Panc1 (cell line): Measurements from ENCODE around the gene ONECUT3. TPM values are rescaled to one million over a fixed set of nuclear protein-coding genes. Genes with fewer than 3 reads are reported as not detected.

Source experiments
- ATAC-seq: fragments of 200-7000 bp; cut with Tn5 transposase; 2 replicates; pipeline ENCODE4 v1.9.1; 2020; ENCODE audit warnings: mild to moderate bottlenecking, moderate library complexity
- BruUV-seq: library from RNA; stranded (reverse); fragments of 400-500 nt; replicated peaks from 2 replicates; lab custom pipeline; 2021; lab: Mats Ljungman, UMichigan
- CTCF ChIA-PET: fragments of 300-600 bp; sonication (Branson Sonifier 250); formaldehyde crosslinking; loops from one replicate; lab custom pipeline; 2022; ENCODE audit warnings: antibody characterized with exemption; lab: Charles Lee
- POLR2A ChIA-PET: fragments of 300-600 bp; sonication (Branson Sonifier 250); formaldehyde crosslinking; loops from one replicate; lab custom pipeline; 2022; ENCODE audit warnings: antibody characterized with exemption; lab: Charles Lee
- DNase-seq: peaks from one replicate; pipeline ENCODE4 v3.0.0-alpha.2; 2010; ENCODE audit warnings: low read depth, low spot score
- H3K27ac ChIP-seq: 2 replicates; pipeline ENCODE4 v1.5.1; 2011; ENCODE audit warnings: mild to moderate bottlenecking, low read length, inconsistent platforms
- H3K27me3 ChIP-seq: fragments of 200-500 bp; sonication (Bioruptor generic); 2 replicates; pipeline ENCODE4 v1.6.0; 2014; ENCODE audit warnings: low read length, inconsistent platforms; ENCODE audit not compliant: control insufficient read depth, insufficient read depth
- H3K36me3 ChIP-seq: fragments of 200-500 bp; sonication (Bioruptor generic); 2 replicates; pipeline ENCODE4 v1.5.1; 2014; ENCODE audit warnings: inconsistent platforms, mild to moderate bottlenecking, low read length, moderate library complexity; ENCODE audit not compliant: control insufficient read depth, insufficient read depth
- H3K4me1 ChIP-seq: 2 replicates; pipeline ENCODE4 v1.5.1; 2011; ENCODE audit warnings: inconsistent platforms, mild to moderate bottlenecking, low read length, moderate library complexity; ENCODE audit not compliant: control insufficient read depth, insufficient read depth
- H3K4me3 ChIP-seq, 2 experiments: 2 replicates each; pipeline ENCODE4 v1.5.1; 2011 to 2012; ENCODE audit warnings: low read depth in 2 of 2, low read length in 2 of 2, mild to moderate bottlenecking in 2 of 2, inconsistent platforms in 1 of 2, moderate library complexity in 1 of 2
- H3K9me3 ChIP-seq: fragments of 200-500 bp; sonication (Bioruptor generic); 2 replicates; pipeline ENCODE4 v1.5.1; 2014; ENCODE audit warnings: low read depth, mild to moderate bottlenecking, inconsistent platforms, low read length, moderate library complexity; ENCODE audit not compliant: control insufficient read depth, insufficient read depth
- CTCF ChIP-seq: fragments of 450-650 bp; IDR thresholded peaks from 2 replicates; pipeline ENCODE4 v1.5.1; 2017; ENCODE audit warnings: mild to moderate bottlenecking
- POLR2AphosphoS5 ChIP-seq: IDR thresholded peaks from 2 replicates; pipeline ENCODE4 v1.6.1; 2012; ENCODE audit warnings: mild to moderate bottlenecking, low read depth, low read length, moderate library complexity
- TCF7L2 ChIP-seq: IDR thresholded peaks from 2 replicates; pipeline ENCODE4 v1.6.1; 2011; ENCODE audit warnings: mild to moderate bottlenecking, low read depth, low read length, inconsistent platforms
- in situ Hi-C: cut with HindIII; loops from 2 replicates; pipeline ENCODE4 v1.10.0; 2016; ENCODE audit warnings: low sequenced_read_pairs, low pct_unique_long_range_greater_than_20kb
- intact Hi-C: fragments of 100-400 bp; cut with micrococcal nuclease; formaldehyde crosslinking; loops from one replicate; pipeline ENCODE4 v1.10.0; 2022; ENCODE audit not compliant: unreplicated experiment
- total RNA-seq: library from RNA; stranded (reverse); gene quantifications from one replicate; pipeline ENCODE4 v1.2.1, GENCODE V29; 2021; ENCODE audit not compliant: unreplicated experiment
- TF ChIP-seq, protein P1 (sequence below), 2 experiments: IDR thresholded peaks; 2 replicates each; pipeline ENCODE4 v1.6.1; 2011 to 2012; ENCODE audit warnings: low read depth in 2 of 2, control low read depth in 1 of 2, low read length in 1 of 2, mild to moderate bottlenecking in 1 of 2, moderate library complexity in 1 of 2; ENCODE audit not compliant: insufficient read depth in 1 of 2

ONECUT3 gene
- total RNA-seq, 1 experiment from 2014 or later, result 16.5 TPM

GRCh38 chr19:1720237-1720636 is 33.1 kb upstream of the ONECUT3 start:
- no TSS peak for BruUV-seq
- in situ Hi-C loops, result no loop called here
- TF ChIP-seq CTCF (no peak), TCF7L2 (no peak)
- TF ChIP-seq, protein P1, sequence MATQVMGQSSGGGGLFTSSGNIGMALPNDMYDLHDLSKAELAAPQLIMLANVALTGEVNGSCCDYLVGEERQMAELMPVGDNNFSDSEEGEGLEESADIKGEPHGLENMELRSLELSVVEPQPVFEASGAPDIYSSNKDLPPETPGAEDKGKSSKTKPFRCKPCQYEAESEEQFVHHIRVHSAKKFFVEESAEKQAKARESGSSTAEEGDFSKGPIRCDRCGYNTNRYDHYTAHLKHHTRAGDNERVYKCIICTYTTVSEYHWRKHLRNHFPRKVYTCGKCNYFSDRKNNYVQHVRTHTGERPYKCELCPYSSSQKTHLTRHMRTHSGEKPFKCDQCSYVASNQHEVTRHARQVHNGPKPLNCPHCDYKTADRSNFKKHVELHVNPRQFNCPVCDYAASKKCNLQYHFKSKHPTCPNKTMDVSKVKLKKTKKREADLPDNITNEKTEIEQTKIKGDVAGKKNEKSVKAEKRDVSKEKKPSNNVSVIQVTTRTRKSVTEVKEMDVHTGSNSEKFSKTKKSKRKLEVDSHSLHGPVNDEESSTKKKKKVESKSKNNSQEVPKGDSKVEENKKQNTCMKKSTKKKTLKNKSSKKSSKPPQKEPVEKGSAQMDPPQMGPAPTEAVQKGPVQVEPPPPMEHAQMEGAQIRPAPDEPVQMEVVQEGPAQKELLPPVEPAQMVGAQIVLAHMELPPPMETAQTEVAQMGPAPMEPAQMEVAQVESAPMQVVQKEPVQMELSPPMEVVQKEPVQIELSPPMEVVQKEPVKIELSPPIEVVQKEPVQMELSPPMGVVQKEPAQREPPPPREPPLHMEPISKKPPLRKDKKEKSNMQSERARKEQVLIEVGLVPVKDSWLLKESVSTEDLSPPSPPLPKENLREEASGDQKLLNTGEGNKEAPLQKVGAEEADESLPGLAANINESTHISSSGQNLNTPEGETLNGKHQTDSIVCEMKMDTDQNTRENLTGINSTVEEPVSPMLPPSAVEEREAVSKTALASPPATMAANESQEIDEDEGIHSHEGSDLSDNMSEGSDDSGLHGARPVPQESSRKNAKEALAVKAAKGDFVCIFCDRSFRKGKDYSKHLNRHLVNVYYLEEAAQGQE (IDR thresholded peaks at IDR 0.05; ENCODE audit: insufficient read depth in 1 of 2, low read depth in 2 of 2, low read length in 1 of 2), result no peak
- ChIA-PET CTCF (interaction anchor here (0.5 kb wide), 1 partner anchor 48 kb away, joined by 4 read pairs; no protein-coding TSS in a partner anchor), POLR2A (no interaction called here)
- DNase-seq, result no peak
- no peaks in the 10 kb centered on the region for H3K36me3 ChIP-seq
- intact Hi-C loops, result no loop called here
- ATAC-seq, result no peak
- no peaks in the 10 kb centered on the region for H3K9me3 ChIP-seq
- no peaks in the 10 kb centered on the region for H3K27me3 ChIP-seq
- no peak overlapping the region for H3K27ac ChIP-seq
- no peaks in the 10 kb centered on the region; the same call in 1 of the 2 replicates for H3K4me1 ChIP-seq
- H3K4me3 ChIP-seq, result no peak overlapping the region

DNA sequence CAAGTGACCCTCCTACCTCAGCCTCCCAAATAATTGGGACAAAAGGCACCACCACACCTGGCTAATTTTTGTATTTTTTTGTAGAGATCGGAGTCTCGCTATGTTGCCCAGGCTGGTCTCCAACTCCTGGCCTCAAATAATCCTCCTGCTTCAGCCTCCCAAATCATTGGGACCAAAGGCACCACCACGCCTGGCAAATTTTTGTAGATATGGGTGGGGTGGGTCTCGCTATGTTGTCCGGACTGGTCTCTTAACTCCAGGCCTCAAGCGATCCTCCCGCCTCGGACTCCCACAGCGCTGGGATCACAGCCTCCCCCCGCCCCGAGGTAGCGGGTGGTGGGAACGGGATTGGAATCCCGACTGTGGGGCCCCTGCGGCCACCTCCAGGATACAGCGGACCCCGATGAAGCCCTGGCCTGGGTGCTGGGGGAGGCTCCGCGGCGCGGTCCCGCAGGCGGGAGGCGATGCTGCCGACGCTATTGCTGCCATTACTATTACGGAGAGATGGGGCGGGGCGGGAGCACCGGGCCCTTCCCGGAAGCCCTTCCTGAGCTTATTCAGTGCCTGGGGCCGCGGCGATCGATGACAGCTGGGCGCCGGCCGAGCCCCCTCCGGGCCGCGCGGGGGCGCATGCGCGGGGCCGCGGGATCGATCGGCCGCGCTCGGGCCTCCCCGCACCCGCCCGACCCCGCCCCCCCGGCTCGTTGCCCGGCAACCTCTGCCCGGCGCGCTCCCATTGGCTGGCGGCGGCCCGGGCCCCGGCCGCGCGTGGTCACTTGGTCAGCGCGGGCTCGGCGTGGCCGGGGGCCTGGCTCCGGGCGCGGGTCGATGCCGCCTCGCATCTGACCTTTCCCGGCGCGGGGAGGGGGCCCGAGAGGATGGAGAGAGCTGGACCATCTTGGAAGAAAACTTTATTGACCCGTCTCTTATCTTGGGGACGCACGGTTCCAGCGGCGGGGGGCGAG is 27.9 kb upstream of the ONECUT3 start:
- peak overlapping the region; percentile 53 to 56 for H3K4me3 ChIP-seq
- BruUV-seq, result no TSS peak
- no peak for DNase-seq

More for the DNA sequence above, 27.9 kb upstream of the ONECUT3 start:
- peaks cover 3% of the 10 kb centered on the region; the same call in 1 of the 2 replicates for H3K4me1 ChIP-seq
- POLR2A ChIA-PET, result interaction anchor here (0.6 kb wide), 1 partner anchor 10 kb away, joined by 3 read pairs; no protein-coding TSS in a partner anchor
- H3K27me3 ChIP-seq, result no peaks in the 10 kb centered on the region
- no peak for TF ChIP-seq POLR2AphosphoS5
- no peak for TF ChIP-seq TCF7L2
- TF ChIP-seq, protein P1 (IDR thresholded peaks at IDR 0.05; ENCODE audit: insufficient read depth in 1 of 2, low read depth in 2 of 2, low read length in 1 of 2), result no peak
- H3K9me3 ChIP-seq, result no peaks in the 10 kb centered on the region
- CTCF ChIA-PET, result no interaction called here
- in situ Hi-C loops (no loop called here), intact Hi-C loops (no loop called here)
- peak overlapping the region; percentile 77 for H3K27ac ChIP-seq
- H3K36me3 ChIP-seq, result no peaks in the 10 kb centered on the region
- peak; percentile 95 for ATAC-seq
